GM12801 (cell line): Measurements from ENCODE around the gene TMA7.

ENCODE experiments used
- CTCF ChIP-seq: IDR thresholded peaks from one replicate; pipeline ENCODE4 v1.5.1; 2011; ENCODE audit warnings: control low read depth; ENCODE audit not compliant: insufficient read length; ENCODE audit errors: extremely low read depth

TMA7 gene

GRCh38 chr3:48405971-48406370, 34.1 kb upstream of the TMA7 start:
- no peak for TF ChIP-seq CTCF

- TF ChIP-seq CTCF = no peak
Observed at GRCh38 chr3:48406443-48407431, 33.3 kb upstream of the TMA7 start.

GRCh38 chr3:48407542-48408099, 32.4 kb upstream of the TMA7 start:
- no peak for TF ChIP-seq CTCF

- TF ChIP-seq CTCF = no peak
Observed at GRCh38 chr3:48408823-48409281, 31.2 kb upstream of the TMA7 start.

- no peak for TF ChIP-seq CTCF
Observed at GRCh38 chr3:48409291-48410201, 30.5 kb upstream of the TMA7 start.

GRCh38 chr3:48410205-48411040, 29.6 kb upstream of the TMA7 start:
- TF ChIP-seq CTCF = no peak
